Activated CD4-positive, alpha-beta T cell treated with anti-CD3 and anti-CD28 coated beads, Interleukin-2, amount 50 U/mL, for 16 hours (primary cell): ENCODE measurements around the gene TMPRSS13.
A peak's percentile ranks its signal among the peaks of the same experiment; 100 is the strongest.
"Not testable (repeated sequence)": the region's sequence is repeated elsewhere in the genome, so short reads cannot be mapped to it uniquely, and the experiment has no call there.

Experiments used
- DNase-seq: peaks from one replicate; pipeline ENCODE4 v3.0.0-alpha.2; 2020

Gene TMPRSS13

GRCh38 chr11:117950301-117950700 is 21.1 kb upstream of the TMPRSS13 start:
- DNase-seq = peak; percentile 74

GRCh38 chr11:117949062-117949461 is 19.9 kb upstream of the TMPRSS13 start:
- DNase-seq = no peak

DNA sequence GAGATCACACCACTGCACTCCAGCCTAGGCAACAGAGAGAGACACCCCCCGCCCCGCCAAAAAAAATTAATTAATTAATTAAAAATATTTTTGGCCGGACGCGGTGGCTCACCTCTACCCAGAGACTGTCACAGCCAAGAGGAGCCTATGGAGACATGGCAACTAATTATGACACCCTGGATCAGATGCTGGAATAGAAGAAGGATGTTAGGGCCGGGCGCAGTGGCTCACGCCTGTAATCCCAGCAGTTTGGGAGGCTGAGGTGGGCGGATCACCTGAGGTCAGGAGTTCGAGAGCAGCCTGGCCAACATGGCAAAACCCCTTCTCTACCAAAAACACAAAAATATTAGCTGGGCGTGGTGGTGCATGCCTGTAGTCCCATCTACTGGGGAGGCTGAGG is 19.3 kb upstream of the TMPRSS13 start:
- DNase-seq = not testable (repeated sequence)

GRCh38 chr11:117947751-117948150 is 18.5 kb upstream of the TMPRSS13 start:
- not testable (repeated sequence) for DNase-seq

GRCh38 chr11:117946842-117947526 is 17.8 kb upstream of the TMPRSS13 start:
- peak; percentile 86 for DNase-seq

DNA sequence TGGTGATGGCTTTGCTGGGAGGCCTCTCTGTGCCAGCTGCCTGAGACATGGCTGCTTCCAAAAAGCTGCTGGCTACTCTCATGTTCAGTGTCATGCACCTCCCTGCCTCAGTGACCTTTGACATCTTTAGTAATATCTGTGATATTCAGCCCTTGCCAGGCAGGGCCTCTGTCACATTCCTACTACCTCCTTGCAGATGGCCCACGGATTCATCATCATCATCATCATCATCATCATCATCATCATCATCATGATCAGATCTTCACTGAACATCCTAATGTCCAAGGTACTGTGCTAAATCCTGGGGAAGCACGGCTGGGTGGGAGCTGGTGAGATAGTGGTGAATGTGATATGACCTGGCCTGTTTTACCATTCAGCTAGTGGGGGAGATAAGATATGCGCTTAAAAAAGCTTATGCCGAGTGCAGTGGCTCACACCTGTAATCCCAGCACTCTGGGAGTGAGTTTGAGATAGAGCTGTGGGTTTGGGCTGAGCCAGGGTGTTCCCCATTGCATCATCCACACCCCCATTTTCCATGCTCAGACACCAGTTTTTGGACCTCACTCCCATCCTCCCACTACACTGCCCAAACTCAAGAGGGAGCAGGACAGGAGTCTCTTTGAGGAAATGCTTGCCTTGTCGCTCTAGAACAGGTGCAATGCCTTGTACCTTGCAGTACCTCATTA is 17.1 kb upstream of the TMPRSS13 start:
- no peak for DNase-seq

GRCh38 chr11:117945047-117945810 is 16.0 kb upstream of the TMPRSS13 start:
- no peak for DNase-seq

GRCh38 chr11:117944554-117944953 is 15.4 kb upstream of the TMPRSS13 start:
- DNase-seq = no peak

GRCh38 chr11:117941976-117942654 is 12.9 kb upstream of the TMPRSS13 start:
- DNase-seq = no peak

- DNase-seq = no peak
Observed at GRCh38 chr11:117941163-117941707, 12.0 kb upstream of the TMPRSS13 start.

- DNase-seq = no peak
Observed at GRCh38 chr11:117940736-117941135, 11.5 kb upstream of the TMPRSS13 start.

DNA sequence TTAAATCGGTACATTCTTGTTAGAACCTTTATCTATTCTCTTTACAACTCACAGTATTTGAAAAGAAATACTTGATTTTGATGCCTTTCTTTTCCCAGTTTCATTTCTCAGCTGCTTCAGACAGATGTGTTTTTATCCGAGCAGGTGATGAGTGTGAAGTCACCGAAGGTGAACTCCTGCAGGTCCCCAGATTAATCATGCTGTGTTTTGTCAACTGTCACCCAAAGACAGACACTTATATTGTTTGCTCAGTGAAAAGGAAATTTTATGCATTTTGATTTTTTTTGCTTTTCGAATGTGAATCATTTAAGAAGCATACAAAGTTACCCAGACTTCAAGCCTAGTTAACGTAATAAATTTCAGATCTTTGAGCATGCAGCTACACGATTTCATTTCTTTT is 7.8 kb upstream of the TMPRSS13 start:
- DNase-seq = no peak

DNA sequence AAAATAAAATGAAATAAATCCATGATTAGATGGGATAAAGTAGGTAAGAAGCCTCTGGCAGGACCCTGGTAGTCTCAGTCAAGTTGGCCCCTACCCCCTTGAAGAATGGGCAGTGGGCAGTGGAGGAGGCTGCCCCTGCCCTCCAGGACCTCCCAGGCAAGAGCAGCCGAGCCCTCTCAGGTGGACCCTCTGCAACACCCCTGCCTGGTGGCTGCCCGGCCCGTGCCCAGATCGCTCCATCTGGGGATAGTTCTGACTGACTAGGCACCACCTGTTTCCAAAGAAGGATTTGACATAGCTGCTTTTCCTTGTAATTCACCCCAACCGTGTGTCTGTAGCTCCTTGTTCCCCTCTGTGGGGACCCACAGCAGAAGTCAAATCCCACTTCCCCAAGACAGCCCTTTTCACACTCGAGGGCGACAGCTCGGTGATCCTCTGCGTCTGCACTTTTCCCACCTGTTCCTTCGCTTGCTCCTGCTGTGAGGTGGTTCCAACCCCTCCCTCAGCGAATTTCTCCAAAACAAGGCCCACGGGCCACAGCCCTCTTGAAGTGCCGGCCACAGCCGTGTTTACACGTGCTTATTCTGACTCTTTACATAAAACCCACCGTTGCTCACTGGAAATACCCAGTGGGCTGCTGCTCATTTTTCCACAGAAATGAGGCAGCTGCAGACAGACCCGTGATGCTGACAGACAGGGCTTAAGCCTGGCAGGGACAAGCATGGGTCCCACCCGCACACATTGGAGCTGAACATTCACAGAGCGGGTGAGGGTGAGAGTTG is 5.5 kb upstream of the TMPRSS13 start:
- no peak for DNase-seq

GRCh38 chr11:117933930-117934329 is 4.7 kb upstream of the TMPRSS13 start:
- DNase-seq = no peak

DNA sequence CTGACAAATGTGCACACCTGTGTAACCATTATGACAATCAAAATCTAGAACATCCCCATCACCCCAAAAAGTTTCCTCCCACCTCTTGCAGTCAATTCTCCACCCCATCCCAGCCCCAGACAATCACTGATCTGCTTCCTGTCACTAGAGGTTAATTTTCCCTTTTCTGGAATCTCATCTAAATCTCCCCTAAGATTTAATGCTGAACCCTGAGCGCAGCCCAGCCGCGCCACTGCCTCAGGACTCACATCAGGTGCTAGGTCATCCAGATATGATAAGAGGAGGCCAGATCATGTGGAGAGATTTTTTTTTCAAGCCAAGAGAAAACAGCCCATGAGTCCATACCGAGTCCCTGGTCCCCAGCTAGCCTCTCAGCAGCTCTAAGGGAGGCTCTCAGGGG is 4.3 kb upstream of the TMPRSS13 start:
- DNase-seq = no peak

DNA sequence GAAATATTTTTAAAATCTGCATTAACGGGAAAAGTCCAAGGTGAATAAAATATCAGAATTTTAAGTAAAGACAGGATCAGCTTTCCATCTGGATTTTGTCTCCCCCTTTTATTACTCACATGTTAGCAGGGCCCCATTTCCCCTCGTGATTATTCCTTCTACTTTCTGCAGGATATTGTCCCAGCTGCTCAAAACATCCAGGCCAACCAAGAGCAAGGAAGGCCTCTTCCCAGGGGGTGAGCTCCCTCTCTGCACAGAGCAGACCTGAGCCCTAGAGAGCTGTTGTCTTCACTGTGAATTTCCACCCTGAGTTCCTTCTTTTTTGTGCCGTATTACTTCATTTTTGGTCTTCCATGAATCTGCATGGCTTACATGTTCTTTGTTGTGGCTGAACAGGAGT is 3.7 kb upstream of the TMPRSS13 start:
- DNase-seq = no peak

- no peak for DNase-seq
Observed at GRCh38 chr11:117932426-117932825, 3.2 kb upstream of the TMPRSS13 start.

GRCh38 chr11:117931971-117932370 is 2.8 kb upstream of the TMPRSS13 start:
- peak; percentile 49 for DNase-seq

DNA sequence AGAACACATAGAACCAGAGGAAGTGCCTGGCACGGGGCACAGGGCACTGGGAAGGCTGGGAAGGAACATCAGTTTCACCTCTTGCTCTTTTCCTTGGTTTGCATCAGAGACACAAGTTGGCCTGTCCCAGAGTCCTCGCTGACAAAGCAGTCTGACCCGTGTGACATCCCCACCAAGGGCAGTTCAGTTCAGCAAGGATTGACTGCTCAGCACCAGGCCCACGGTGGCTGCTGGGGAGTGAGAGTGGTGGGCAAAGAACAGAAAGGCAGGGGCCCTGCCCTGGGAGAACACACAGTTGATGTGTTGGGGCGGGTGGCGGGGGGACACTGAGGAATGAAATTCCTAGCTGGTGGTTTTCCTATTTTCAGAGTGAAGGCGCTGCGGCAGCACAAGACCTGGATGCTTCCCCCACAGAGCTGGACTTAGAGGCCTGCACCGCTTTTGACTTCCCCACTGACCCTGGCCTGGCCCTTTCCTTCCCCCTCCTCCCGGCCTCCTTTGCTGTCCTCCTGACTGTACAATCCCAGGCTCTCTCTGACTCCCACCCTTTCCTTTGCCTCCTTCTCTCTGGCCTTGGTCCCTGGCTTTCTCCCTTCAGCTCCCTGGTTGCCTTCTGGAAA is 2.2 kb upstream of the TMPRSS13 start:
- no peak for DNase-seq

GRCh38 chr11:117930668-117931330 is 1.6 kb upstream of the TMPRSS13 start:
- DNase-seq = peak; percentile 29

GRCh38 chr11:117929916-117930570 is 841 bp upstream of the TMPRSS13 start:
- no peak for DNase-seq
